ENCODE data around the gene DYNLT5. TPM values are rescaled to one million over a fixed set of nuclear protein-coding genes. Genes with fewer than 3 reads are reported as not detected.
"Not testable (repeated sequence)": the region's sequence is repeated elsewhere in the genome, so short reads cannot be mapped to it uniquely, and the experiment has no call there.

DYNLT5 gene
- polyA plus RNA-seq (ENCODE audit: insufficient read length in 12 of 12), result 1 to 10 TPM in 10 of 12 donors, not detected in 2; 2.0 to 6.9 (median 4.6) TPM
- long read RNA-seq, donor 1, result 0 reads
- long read RNA-seq, donor 2, result 0 reads
- long read RNA-seq, donor 3, partial matches to known transcripts, result 0 of 1 reads
- long read RNA-seq, donor 3, other reads (novel, unspliced or antisense), result 0 of 1 reads
- long read RNA-seq, donor 4, partial matches to known transcripts, result 0 of 1 reads
- long read RNA-seq, donor 4, other reads (novel, unspliced or antisense), result 0 of 1 reads
- long read RNA-seq, donor 5, partial matches to known transcripts, result 0 of 1 reads
- long read RNA-seq, donor 5, other reads (novel, unspliced or antisense), result 0 of 1 reads
- long read RNA-seq, donor 6, result 0 reads
- long read RNA-seq, donor 7, result 0 reads
- long read RNA-seq, donor 8, partial matches to known transcripts, result 0 of 1 reads
- long read RNA-seq, donor 8, other reads (novel, unspliced or antisense), result 0 of 1 reads
- long read RNA-seq, donor 9, partial matches to known transcripts, result 0 of 1 reads
- long read RNA-seq, donor 9, other reads (novel, unspliced or antisense), result 0 of 1 reads
- long read RNA-seq, donor 10, partial matches to known transcripts, result 0 of 1 reads
- long read RNA-seq, donor 10, other reads (novel, unspliced or antisense), result 0 of 1 reads
- long read RNA-seq, donor 11, partial matches to known transcripts, result 0 of 1 reads
- long read RNA-seq, donor 11, other reads (novel, unspliced or antisense), result 0 of 1 reads

- peak; percentile 35 for DNase-seq
Measured at GRCh38 chr1:66752000-66752592, at the start of gene DYNLT5. Gene DYNLT5, plus strand, starts transcription at chr1:66752459. Its CDS starts 2,200 bp downstream, at chr1:66754659.

- no peak for DNase-seq
Measured at GRCh38 chr1:66704177-66704875, 47.9 kb upstream of the DYNLT5 start.

- no peak for DNase-seq
Measured at GRCh38 chr1:66705110-66705509, 47.1 kb upstream of the DYNLT5 start.

DNA sequence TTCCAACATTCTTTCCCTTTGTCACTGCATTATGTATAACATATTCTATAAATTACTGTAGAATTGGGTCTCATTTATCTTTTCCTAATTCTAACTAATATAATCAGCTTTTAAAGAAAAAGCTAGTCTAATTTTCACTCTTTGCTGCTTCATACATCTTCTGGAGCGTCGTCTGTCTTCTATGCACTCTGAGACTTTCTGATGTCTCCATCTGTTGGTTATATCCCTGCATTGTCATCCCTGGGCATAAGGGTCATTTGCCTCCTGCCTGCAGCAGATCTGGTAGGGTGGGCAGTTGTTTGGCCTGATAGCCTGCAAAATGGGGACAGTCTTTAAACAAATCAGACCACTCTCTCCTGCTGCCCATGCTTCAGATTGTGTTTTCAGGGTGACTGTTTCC lies 40.8 kb upstream of the DYNLT5 start:
- DNase-seq, result no peak

DNA sequence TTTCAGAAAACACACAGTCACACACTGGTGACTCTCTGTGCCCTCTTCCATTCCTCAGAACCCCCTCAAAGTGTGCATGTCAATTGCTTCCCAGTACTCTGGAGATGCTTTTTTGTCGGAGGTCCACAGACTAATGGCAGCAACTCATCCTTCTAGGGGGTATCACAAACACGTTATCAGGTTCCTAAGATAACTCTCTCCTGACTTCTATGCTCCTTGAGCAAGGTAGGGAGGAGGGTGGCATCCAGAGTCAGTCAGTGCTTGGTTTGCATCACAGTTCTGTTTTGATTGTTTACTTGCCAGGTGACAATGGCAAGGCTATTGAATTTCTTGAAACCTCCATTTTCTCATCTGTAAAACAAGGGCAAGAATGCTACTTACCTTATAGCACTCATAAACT lies 39.4 kb upstream of the DYNLT5 start:
- no peak for DNase-seq

DNA sequence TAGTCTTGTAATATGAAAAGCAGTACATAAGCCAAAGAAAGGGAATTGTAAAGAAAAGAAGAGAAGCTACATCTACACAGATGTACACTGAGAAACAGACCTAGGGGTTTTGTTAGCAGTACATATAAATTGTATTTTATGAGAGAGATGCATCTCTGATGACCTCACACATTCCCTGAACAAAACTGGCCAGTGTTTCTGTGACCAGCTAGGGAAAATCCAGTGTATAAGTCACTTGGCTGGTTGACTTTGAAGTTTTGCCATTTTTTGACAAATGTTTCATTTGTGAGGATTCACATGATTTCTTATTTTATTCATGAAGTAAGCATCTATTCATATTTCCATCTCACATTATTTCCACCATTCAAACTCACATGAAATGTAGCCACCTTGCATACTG lies 28.3 kb upstream of the DYNLT5 start:
- no peak for DNase-seq

- DNase-seq, result peak; percentile 55
Measured at GRCh38 chr1:66725885-66726665, 26.2 kb upstream of the DYNLT5 start.

- DNase-seq, result no peak
Measured at GRCh38 chr1:66728021-66728420, 24.2 kb upstream of the DYNLT5 start.

DNA sequence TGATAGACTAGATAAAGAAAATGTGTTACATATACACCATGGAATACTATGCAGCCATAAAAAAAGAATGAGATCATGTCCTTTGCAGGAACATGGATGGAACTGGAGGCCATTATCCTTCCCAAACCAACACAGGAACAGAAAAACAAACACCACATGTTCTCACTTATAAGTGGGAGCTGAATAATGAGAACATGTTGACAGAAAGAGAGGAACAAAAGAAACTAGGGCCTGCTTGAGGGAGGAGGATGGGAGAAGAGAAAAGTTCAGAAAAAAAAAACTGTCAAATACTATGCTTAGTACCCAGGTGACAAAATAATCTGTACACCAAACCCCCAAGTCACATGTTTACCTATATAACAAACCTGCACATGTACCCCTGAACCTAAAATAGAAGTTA lies 23.5 kb upstream of the DYNLT5 start:
- not testable (repeated sequence) for DNase-seq

DNA sequence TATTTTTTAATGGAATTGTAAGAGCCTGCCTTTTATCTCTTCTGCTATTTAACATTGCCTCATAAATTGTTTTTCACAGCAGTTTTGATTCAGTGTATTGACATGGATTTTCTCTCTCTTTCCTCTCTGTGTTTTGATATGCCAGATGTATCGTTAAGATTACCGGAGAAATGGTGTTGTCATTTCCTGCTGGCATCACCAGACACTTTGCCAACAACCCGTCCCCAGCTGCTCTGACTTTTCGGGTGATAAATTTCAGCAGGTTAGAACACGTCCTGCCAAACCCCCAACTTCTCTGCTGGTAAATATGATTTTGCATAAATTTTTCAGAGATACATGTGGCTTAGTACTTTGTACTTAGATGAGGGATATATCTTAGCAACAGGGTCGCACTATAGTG lies 23.1 kb upstream of the DYNLT5 start:
- DNase-seq, result no peak

GRCh38 chr1:66729523-66729922 lies 22.7 kb upstream of the DYNLT5 start:
- DNase-seq, result no peak

DNA sequence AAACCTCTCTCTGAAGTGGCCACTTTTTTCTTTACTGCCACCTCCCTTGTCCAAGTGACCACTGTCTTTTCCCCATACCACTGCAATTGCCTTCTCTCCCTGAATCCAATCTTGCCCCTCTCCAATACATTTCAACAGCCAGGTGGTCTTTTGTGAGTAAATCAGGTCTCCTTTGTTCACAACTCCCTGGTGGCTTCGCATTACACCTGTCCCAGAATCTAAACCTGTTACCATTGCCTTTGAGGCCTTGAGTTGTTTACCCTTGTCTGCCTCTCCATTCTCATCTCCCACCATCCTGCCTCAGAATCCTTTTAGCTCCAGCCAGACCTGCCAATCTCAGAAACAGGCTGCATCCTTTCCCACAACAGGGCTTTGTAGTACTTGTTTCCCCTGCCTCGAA lies 21.8 kb upstream of the DYNLT5 start:
- DNase-seq, result no peak

- no peak for DNase-seq
Measured at GRCh38 chr1:66731170-66731865, 20.9 kb upstream of the DYNLT5 start.

DNA sequence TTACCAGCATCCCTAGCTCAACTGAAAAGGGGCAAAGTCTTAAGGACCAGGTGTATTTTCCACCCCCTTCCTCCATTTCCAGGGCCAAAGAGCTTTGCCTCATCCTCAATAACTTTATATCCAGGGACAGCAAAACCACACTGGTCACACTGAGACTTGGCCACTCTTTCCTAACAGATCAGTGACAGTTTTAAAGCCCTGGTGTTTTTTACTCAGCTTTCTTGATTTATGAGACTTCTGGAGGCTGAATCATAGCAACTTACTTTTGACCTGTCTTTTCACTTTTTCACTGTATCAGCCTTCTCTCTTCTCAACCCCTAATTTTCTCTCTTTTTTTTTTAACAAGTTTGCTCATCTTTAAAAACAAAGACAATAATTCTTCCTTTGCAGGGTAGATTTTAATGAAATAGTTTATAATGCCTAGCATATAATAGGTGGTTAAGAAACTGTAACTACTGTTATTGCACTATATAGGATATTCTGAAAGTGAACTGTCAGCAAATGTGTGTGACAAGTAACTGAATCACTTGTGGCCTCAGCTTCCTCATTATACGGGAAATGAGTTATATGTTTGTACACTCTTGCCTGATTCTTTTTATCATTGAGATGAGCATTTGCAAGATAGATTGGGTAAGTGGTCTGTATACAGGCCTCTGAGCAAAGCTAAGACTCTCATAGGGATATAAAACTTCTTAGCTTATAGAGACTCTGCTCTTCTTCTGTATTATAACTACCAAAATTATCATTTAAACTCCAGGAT lies 19.7 kb upstream of the DYNLT5 start:
- no peak for DNase-seq

GRCh38 chr1:66733348-66734017 lies 18.8 kb upstream of the DYNLT5 start:
- no peak for DNase-seq

DNA sequence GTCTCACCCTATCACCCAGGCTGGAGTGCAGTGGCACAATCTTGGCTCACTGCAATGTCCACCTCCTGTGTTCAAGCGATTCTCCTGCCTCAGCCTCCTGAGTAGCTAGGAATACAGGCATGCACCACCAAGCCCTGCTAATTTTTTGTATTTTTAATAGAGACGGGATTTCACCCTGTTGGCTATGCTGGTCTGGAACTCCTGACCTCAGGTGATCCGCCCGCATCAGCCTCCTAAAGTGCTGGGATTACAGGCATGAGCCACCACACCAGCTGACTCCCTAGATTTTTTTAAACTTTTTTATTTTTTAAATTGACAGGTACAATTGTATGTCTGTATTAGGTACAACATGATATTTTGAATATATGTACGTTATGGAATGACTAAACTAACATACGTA lies 17.7 kb upstream of the DYNLT5 start:
- DNase-seq, result not testable (repeated sequence)

DNA sequence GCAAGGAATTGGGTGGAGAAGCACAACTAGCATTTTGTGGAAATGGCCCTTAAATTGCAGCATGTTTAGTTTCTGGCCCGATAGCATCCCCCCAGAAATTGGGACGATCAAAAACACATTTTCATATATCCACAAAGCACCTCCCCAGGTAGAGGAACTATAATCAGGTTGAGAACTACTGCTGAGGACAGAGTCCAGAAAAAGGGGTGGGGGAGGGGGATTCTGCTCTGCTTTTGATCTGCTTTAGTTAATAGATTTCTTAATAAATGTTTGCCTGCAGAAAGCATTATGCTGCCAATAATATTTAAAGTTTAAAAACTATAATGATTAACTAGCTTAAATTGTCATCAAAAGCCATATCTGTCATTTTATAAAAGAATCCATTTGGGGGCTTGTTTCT lies 14.4 kb upstream of the DYNLT5 start:
- DNase-seq, result no peak

- no peak for DNase-seq
Measured at GRCh38 chr1:66739401-66740157, 12.7 kb upstream of the DYNLT5 start.

DNA sequence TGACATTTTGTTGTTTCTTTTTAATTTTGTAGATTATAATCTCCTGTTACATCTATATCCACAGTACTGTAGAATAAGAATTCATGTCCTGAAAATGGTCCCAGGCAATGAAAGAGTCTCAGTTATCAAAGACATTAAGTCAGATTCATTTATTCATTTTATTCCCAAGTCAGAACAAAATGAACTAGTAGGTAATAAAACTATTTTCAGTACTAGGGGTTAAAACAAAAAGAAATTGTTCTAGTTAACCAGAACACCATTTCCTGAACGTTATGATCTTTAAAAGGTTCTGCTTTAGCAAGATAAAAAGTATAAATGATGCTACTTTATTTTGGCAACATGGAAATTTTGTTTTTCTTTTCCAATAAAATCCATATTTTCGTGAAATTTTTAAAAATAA lies 6.8 kb upstream of the DYNLT5 start:
- no peak for DNase-seq
